H1 (cell line): Measurements from ENCODE around the gene GPR141. TPM values are rescaled to one million over a fixed set of nuclear protein-coding genes. Genes with fewer than 3 reads are reported as not detected.

Experiments
- CTCF ChIA-PET: fragments of 300-600 bp; sonication (Branson Sonifier 250); formaldehyde crosslinking; loops from one replicate; lab custom pipeline; 2021; ENCODE audit not compliant: partially characterized antibody; lab: Charles Lee
- POLR2A ChIA-PET: fragments of 300-600 bp; sonication (Branson Sonifier 250); formaldehyde crosslinking; loops from one replicate; lab custom pipeline; 2021; ENCODE audit warnings: inconsistent platforms; ENCODE audit not compliant: partially characterized antibody; lab: Charles Lee
- DNase-seq, 2 experiments: peaks; one replicate each; pipeline versions ENCODE4 v3.0.0 to v3.0.0-alpha.2; 2010 to 2022; ENCODE audit warnings: low spot score in 2 of 2, low read depth in 1 of 2, mixed read lengths in 1 of 2
- FAIRE-seq: peaks from 2 replicates; lab custom pipeline; 2011; peaks lifted over from hg19 to GRCh38; lab: Jason Lieb, UNC
- H2AFZ ChIP-seq: 2 replicates; pipeline ENCODE4 v1.8.1; 2012; ENCODE audit warnings: low read length, inconsistent platforms
- H2AK5ac ChIP-seq: 2 replicates; pipeline ENCODE4 v1.6.1; 2013; ENCODE audit warnings: low read depth, low read length
- H2BK120ac ChIP-seq: replicated peaks from 2 replicates; pipeline ENCODE3; 2013; ENCODE audit warnings: low read depth, low read length, inconsistent platforms
- H2BK12ac ChIP-seq: 2 replicates; pipeline ENCODE4 v1.6.1; 2013; ENCODE audit warnings: low read depth, low read length
- H2BK15ac ChIP-seq: 2 replicates; pipeline ENCODE4 v1.6.1; 2013; ENCODE audit warnings: low read length
- H2BK20ac ChIP-seq: 2 replicates; pipeline ENCODE4 v1.6.1; 2013; ENCODE audit warnings: low read length
- H2BK5ac ChIP-seq: 2 replicates; pipeline ENCODE4 v1.6.1; 2013; ENCODE audit warnings: low read depth, low read length
- H3K14ac ChIP-seq: 2 replicates; pipeline ENCODE4 v1.6.1; 2013; ENCODE audit warnings: inconsistent platforms; ENCODE audit not compliant: insufficient read length
- H3K18ac ChIP-seq: 2 replicates; pipeline ENCODE4 v1.6.1; 2013; ENCODE audit warnings: low read length; ENCODE audit errors: extremely low read depth
- H3K23ac ChIP-seq: 2 replicates; pipeline ENCODE4 v1.6.1; 2013; ENCODE audit warnings: inconsistent platforms; ENCODE audit not compliant: insufficient read length
- H3K23me2 ChIP-seq: 2 replicates; pipeline ENCODE4 v1.6.1; 2013; ENCODE audit warnings: low read depth, low read length
- H3K27ac ChIP-seq: 2 replicates; pipeline ENCODE4 v1.6.1; 2011; ENCODE audit warnings: low read depth, low read length, inconsistent platforms
- H3K27me3 ChIP-seq, 4 experiments: replicated peaks in 1 of 4; 1 replicate in 1 of 4; 2 replicates in 3 of 4; pipeline versions ENCODE4 v1.6.1 to v1.8.1; 2011 to 2013; ENCODE audit warnings: low read length in 3 of 4, mild to moderate bottlenecking in 3 of 4, inconsistent platforms in 2 of 4, mixed read lengths in 2 of 4, moderate library complexity in 1 of 4; ENCODE audit not compliant: control insufficient read depth in 3 of 4, insufficient read depth in 3 of 4; ENCODE audit errors: extremely low read depth in 1 of 4
- H3K36me3 ChIP-seq, 4 experiments: 2 replicates each; pipeline versions ENCODE4 v1.6.1 to v1.8.1; 2011 to 2013; ENCODE audit warnings: mild to moderate bottlenecking in 4 of 4, low read length in 3 of 4, moderate library complexity in 2 of 4, control low read depth in 1 of 4, inconsistent platforms in 1 of 4; ENCODE audit not compliant: insufficient read depth in 4 of 4, control insufficient read depth in 2 of 4
- H3K4ac ChIP-seq: replicated peaks from 2 replicates; pipeline ENCODE3; 2013; ENCODE audit warnings: low read length, low read depth, mixed read lengths, inconsistent platforms; ENCODE audit not compliant: insufficient read length
- H3K4me1 ChIP-seq, 4 experiments: replicated peaks in 1 of 4; 1 replicate in 1 of 4; 2 replicates in 3 of 4; pipeline versions ENCODE4 v1.6.1 to v1.8.1; 2011 to 2013; ENCODE audit warnings: low read length in 3 of 4, inconsistent platforms in 2 of 4, mixed read lengths in 1 of 4; ENCODE audit not compliant: insufficient read depth in 4 of 4, control insufficient read depth in 3 of 4
- H3K4me2 ChIP-seq, 2 experiments: 2 replicates each; pipeline versions ENCODE4 v1.6.1 to v1.8.1; 2011 to 2013; ENCODE audit warnings: low read depth in 2 of 2, low read length in 2 of 2, control low read depth in 1 of 2, inconsistent platforms in 1 of 2, mild to moderate bottlenecking in 1 of 2; ENCODE audit not compliant: insufficient read depth in 1 of 2
- H3K4me3 ChIP-seq, 4 experiments: fragments of 200-600, 300-600 bp in 1 of 4; sonication (generic), shearing (Covaris generic), sonication (Bioruptor Twin) in 1 of 4; 2 replicates each; pipeline versions ENCODE4 v1.5.1 to v1.8.1; 2011 to 2016; ENCODE audit warnings: low read length in 4 of 4, low read depth in 3 of 4, control low read depth in 2 of 4, inconsistent platforms in 2 of 4, mild to moderate bottlenecking in 2 of 4, mixed read lengths in 1 of 4, moderate library complexity in 1 of 4; ENCODE audit not compliant: insufficient read depth in 2 of 4; ENCODE audit errors: extremely low read depth in 1 of 4
- H3K56ac ChIP-seq: replicated peaks from 2 replicates; pipeline ENCODE3; 2013; ENCODE audit warnings: low read depth, mild to moderate bottlenecking, mixed read lengths, low read length, inconsistent platforms; ENCODE audit not compliant: insufficient read length
- H3K79me1 ChIP-seq: 2 replicates; pipeline ENCODE4 v1.6.1; 2013; ENCODE audit warnings: low read depth, low read length, control low read depth
- H3K79me2 ChIP-seq, 2 experiments: 2 replicates each; pipeline versions ENCODE4 v1.6.1 to v1.8.1; 2012 to 2013; ENCODE audit warnings: low read length in 2 of 2, mild to moderate bottlenecking in 2 of 2, inconsistent platforms in 1 of 2; ENCODE audit not compliant: insufficient read depth in 2 of 2, control insufficient read depth in 1 of 2
- H3K9ac ChIP-seq, 4 experiments: replicated peaks in 1 of 4; 1 replicate in 1 of 4; 2 replicates in 3 of 4; pipeline versions ENCODE4 v1.6.1 to v1.8.1; 2011 to 2013; ENCODE audit warnings: low read depth in 3 of 4, low read length in 3 of 4, control low read depth in 2 of 4, mild to moderate bottlenecking in 2 of 4, moderate library complexity in 2 of 4, inconsistent platforms in 1 of 4; ENCODE audit errors: extremely low read depth in 1 of 4
- H3K9me3 ChIP-seq, 2 experiments: 2 replicates each; pipeline versions ENCODE4 v1.6.1 to v1.8.1; 2012 to 2013; ENCODE audit warnings: mild to moderate bottlenecking in 2 of 2, moderate library complexity in 2 of 2, control low read depth in 1 of 2, inconsistent platforms in 1 of 2, low read depth in 1 of 2, low read length in 1 of 2, mixed read lengths in 1 of 2; ENCODE audit not compliant: insufficient read depth in 2 of 2
- H4K20me1 ChIP-seq, 2 experiments: replicated peaks in 1 of 2; 2 replicates each; pipeline versions ENCODE3 to v1.8.1; 2011 to 2013; ENCODE audit warnings: inconsistent platforms in 2 of 2, low read length in 2 of 2, mild to moderate bottlenecking in 1 of 2; ENCODE audit not compliant: insufficient read depth in 2 of 2, control insufficient read depth in 1 of 2
- H4K5ac ChIP-seq: 2 replicates; pipeline ENCODE4 v1.6.1; 2013; ENCODE audit warnings: low read length, low read depth, mixed read lengths, inconsistent platforms; ENCODE audit not compliant: insufficient read length
- H4K8ac ChIP-seq: 2 replicates; pipeline ENCODE4 v1.8.0; 2013; ENCODE audit warnings: mild to moderate bottlenecking, moderate library complexity, low read length, inconsistent platforms; ENCODE audit not compliant: insufficient read depth; ENCODE audit errors: extremely low read depth
- H4K91ac ChIP-seq: replicated peaks from 2 replicates; pipeline ENCODE3; 2013; ENCODE audit warnings: low read length, mixed read lengths, inconsistent platforms; ENCODE audit not compliant: insufficient read length
- BCL11A ChIP-seq, 2 experiments: IDR thresholded peaks; one replicate each; pipeline ENCODE4 v1.6.1; 2011; ENCODE audit warnings: low read depth in 2 of 2, low read length in 2 of 2, mild to moderate bottlenecking in 2 of 2
- CHD1 ChIP-seq: IDR thresholded peaks from 2 replicates; pipeline ENCODE4 v1.6.1; 2012; ENCODE audit warnings: low read depth, low read length, improper control_type of control experiment
- FOSL1 ChIP-seq: IDR thresholded peaks from 2 replicates; pipeline ENCODE4 v1.6.1; 2011; ENCODE audit warnings: mild to moderate bottlenecking, low read depth, low read length, moderate library complexity; ENCODE audit not compliant: insufficient read depth
- JUND ChIP-seq: IDR thresholded peaks from 2 replicates; pipeline ENCODE4 v1.6.1; 2011; ENCODE audit warnings: mild to moderate bottlenecking, improper control_type of control experiment, low read length
- NANOG ChIP-seq: IDR thresholded peaks from 2 replicates; pipeline ENCODE4 v1.6.1; 2011; ENCODE audit warnings: low read length, low read depth, mild to moderate bottlenecking, inconsistent platforms; ENCODE audit not compliant: insufficient read depth, poor library complexity, severe bottlenecking
- PHF8 ChIP-seq: fragments of 200-600 bp; sonication (generic); conservative IDR thresholded peaks from 2 replicates; pipeline ENCODE4 v1.7.1; 2012; ENCODE audit warnings: low read depth, mild to moderate bottlenecking, inconsistent platforms, low read length, moderate library complexity
- RAD21 ChIP-seq, 2 experiments: IDR thresholded peaks in 1 of 2; conservative IDR thresholded peaks in 1 of 2; 2 replicates each; pipeline ENCODE4 v1.6.1; 2011; ENCODE audit warnings: low read depth in 2 of 2, low read length in 2 of 2, improper control_type of control experiment in 1 of 2, inconsistent platforms in 1 of 2, mild to moderate bottlenecking in 1 of 2, moderate library complexity in 1 of 2
- WGBS, 2 experiments: shearing (Covaris generic) in 1 of 2; methylation state at CpG; one replicate each; pipeline versions ENCODE4 v1.1.6 to v1.1.7; 2013 to 2015; ENCODE audit warnings: low lambda C conversion rate in 2 of 2, mixed read lengths in 2 of 2, inconsistent platforms in 1 of 2, low coverage in 1 of 2, missing lambda C conversion rate in 1 of 2; ENCODE audit not compliant: insufficient replicate concordance in 2 of 2, insufficient coverage in 1 of 2, insufficient read length in 1 of 2; ENCODE audit errors: extremely low coverage in 1 of 2, missing lambda C conversion rate in 1 of 2; 5-methylcytosine and 5-hydroxymethylcytosine counted together
- polyA plus RNA-seq, 7 experiments: library from polyadenylated mRNA; depleted of rRNA in 3 of 7; stranded (reverse) in 5 of 7; unstranded in 2 of 7; fragments of >200 nt in 5 of 7; fragments of 200-250 nt in 2 of 7; gene quantifications; 1 replicate in 5 of 7; 2 replicates in 1 of 7; 4 replicates in 1 of 7; pipeline versions ENCODE4 v1.2.1 to v1.2.3, GENCODE V29; 2011 to 2013; ENCODE audit warnings: missing spikeins in 2 of 7, mixed read lengths in 2 of 7
- total RNA-seq: library from RNA; stranded (reverse); fragmentation: NEBNext Ultra II Directional; extraction: Animal tissue kit (Norgen Biotek cat#: 25700); gene quantifications from 2 replicates; pipeline ENCODE4 v1.2.1, GENCODE V29; 2021

GPR141 gene
- total and polyA plus RNA-seq, 2 of the 8 experiments (the other 6 are each of a cell fraction or from before 2014, with no cell fraction given), result 0.45 to 1.0 TPM

DNA sequence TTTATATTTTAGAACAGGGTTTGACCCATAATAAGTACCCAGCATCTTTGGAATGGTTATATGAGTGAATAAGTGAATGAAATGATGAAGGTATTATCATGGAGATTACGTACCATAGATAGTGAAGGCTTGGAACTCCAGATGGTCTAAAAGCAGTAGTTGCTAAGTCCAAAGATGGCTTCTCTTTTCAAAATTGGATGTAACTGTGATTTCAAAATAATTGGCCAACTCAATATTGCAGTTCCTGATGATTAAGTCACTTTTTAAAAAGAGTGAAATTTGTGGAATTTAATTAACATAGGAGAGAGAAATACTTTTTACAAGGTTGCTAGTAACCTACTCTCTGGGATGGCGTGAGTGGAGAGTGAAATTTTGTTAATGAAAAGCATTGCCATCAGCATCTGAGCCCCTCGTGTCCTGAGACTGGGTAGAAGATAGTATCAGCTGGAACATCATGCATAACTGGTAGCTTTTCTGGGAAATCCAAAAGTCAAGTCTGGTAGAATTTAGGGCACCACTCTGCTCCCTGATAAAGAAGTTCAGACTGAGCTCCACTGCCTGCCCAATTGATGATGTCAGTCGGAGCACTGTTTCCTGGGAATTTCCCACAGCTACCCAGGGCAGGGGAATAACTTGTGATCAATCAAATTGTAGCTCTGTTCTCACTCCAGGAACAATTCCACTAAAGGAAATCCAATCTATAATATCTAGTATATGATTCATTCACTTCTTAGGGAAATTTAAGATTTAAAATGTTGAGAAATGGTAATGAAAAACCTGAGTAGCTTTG, 3.2 kb downstream of the GPR141 start:
- H3K23ac ChIP-seq, result no peak overlapping the region
- H4K20me1 ChIP-seq, result no peaks in the 10 kb centered on the region
- no peak overlapping the region for H4K91ac ChIP-seq
- H3K79me1 ChIP-seq, result no peaks in the 10 kb centered on the region
- no peak overlapping the region for H2AFZ ChIP-seq
- H3K9ac ChIP-seq, result no peak overlapping the region
- no peak overlapping the region for H3K14ac ChIP-seq
- peaks cover 0 to 6% (median 2%) of the 10 kb centered on the region in 4 experiments; a peak in 2 of 7 replicates for H3K4me1 ChIP-seq
- no peak overlapping the region for H3K4ac ChIP-seq
- no peak overlapping the region for H2BK120ac ChIP-seq
- H2BK5ac ChIP-seq, result no peak overlapping the region
- no peak overlapping the region for H3K56ac ChIP-seq
- H3K4me3 ChIP-seq, result no peak overlapping the region
- H2BK12ac ChIP-seq, result no peak overlapping the region
- no peak overlapping the region for H2BK15ac ChIP-seq
- no peak for DNase-seq
- no peaks in the 10 kb centered on the region for H3K36me3 ChIP-seq
- H3K9me3 ChIP-seq, result no peaks in the 10 kb centered on the region
- no peaks in the 10 kb centered on the region for H3K23me2 ChIP-seq
- H3K27ac ChIP-seq, result no peak overlapping the region
- WGBS, 2 experiments, result 93% methylated on average over 4 of the region's 4 CpGs; no CpG with 5 or more reads in 1 of the 2 experiments
- H3K79me2 ChIP-seq, result no peaks in the 10 kb centered on the region
- TF ChIP-seq NANOG (no peak), FOSL1 (no peak), BCL11A (IDR thresholded peaks at IDR 0.05; ENCODE audit: low read depth in 2 of 2, low read length in 2 of 2) (no peak), JUND (no peak), PHF8 (no peak), CHD1 (no peak), RAD21 (IDR thresholded peaks at IDR 0.05 in 1 of 2, conservative IDR thresholded peaks at IDR 0.05 in 1 of 2; ENCODE audit: low read depth in 2 of 2, low read length in 2 of 2) (no peak)
- no peak for FAIRE-seq
- H3K4me2 ChIP-seq, result no peak overlapping the region
- no peaks in the 10 kb centered on the region for H3K27me3 ChIP-seq
- H2BK20ac ChIP-seq, result no peak overlapping the region
- H3K18ac ChIP-seq, result no peak overlapping the region
- ChIA-PET POLR2A (no interaction called here), CTCF (interaction anchor here (1.1 kb wide), 3 partner anchors 19 to 46 kb away, joined by 3 to 5 read pairs (median 3); no protein-coding TSS in a partner anchor)
- H2AK5ac ChIP-seq, result no peak overlapping the region
- no peak overlapping the region for H4K5ac ChIP-seq
- H4K8ac ChIP-seq, result no peak overlapping the region
